Prostate gland (tissue), 2 donors: Measurements from ENCODE around the gene PKN3. TPM values are rescaled to one million over a fixed set of nuclear protein-coding genes. Genes with fewer than 3 reads are reported as not detected.

ENCODE experiments used
- DNase-seq: peaks from one replicate; pipeline ENCODE4 v3.0.0-alpha.2; 2019; ENCODE audit warnings: low spot score
- H3K27ac ChIP-seq, 2 donors: fragments of 200-600 bp; sonication (generic); 2 replicates each; pipeline ENCODE4 v1.5.1; 2017 to 2019
- H3K27me3 ChIP-seq: fragments of 200-600 bp; sonication (generic); replicated peaks from 2 replicates; pipeline ENCODE4 v1.5.1; 2019; ENCODE audit not compliant: insufficient read depth
- H3K36me3 ChIP-seq, 2 donors: fragments of 200-600 bp; sonication (generic); 1 replicate in 1 of 2; 2 replicates in 1 of 2; pipeline versions ENCODE4 v1.5.1 to v1.8.1; 2017 to 2019
- H3K4me1 ChIP-seq: fragments of 200-600 bp; sonication (generic); replicated peaks from 2 replicates; pipeline ENCODE4 v1.5.1; 2019
- H3K4me3 ChIP-seq, 2 donors: fragments of 200-600 bp; sonication (generic); 2 replicates each; pipeline ENCODE4 v1.5.1; 2017 to 2019
- H3K9me3 ChIP-seq: fragments of 200-600 bp; sonication (generic); 2 replicates; pipeline ENCODE4 v1.5.1; 2017
- POLR2A ChIP-seq: fragments of 450-650 bp; IDR thresholded peaks from one replicate; pipeline ENCODE4 v1.6.1; 2016; ENCODE audit warnings: antibody characterized with exemption, mild to moderate bottlenecking
- POLR2AphosphoS5 ChIP-seq: sonication (generic); formaldehyde crosslinking; IDR thresholded peaks from one replicate; pipeline ENCODE4 v1.6.1; 2017; ENCODE audit warnings: antibody characterized with exemption
- WGBS: methylation state at CpG from one replicate; pipeline ENCODE4 v1.1.5; 2018; 5-methylcytosine and 5-hydroxymethylcytosine counted together
- intact Hi-C: fragments of 100-400 bp; cut with DNase I; formaldehyde crosslinking; loops from one replicate; pipeline ENCODE4 v1.14.2; 2022
- total RNA-seq, 2 donors: library from RNA; depleted of rRNA; stranded (reverse); fragments of >200 nt; gene quantifications; one replicate each; pipeline ENCODE4 v1.1.0, GENCODE V29; 2016
- TF ChIP-seq, protein P1 (sequence below), 4 experiments: fragments of 200-600 bp in 2 of 4; fragments of 450-650 bp in 2 of 4; sonication (generic) in 2 of 4; IDR thresholded peaks; 1 replicate in 3 of 4; 2 replicates in 1 of 4; pipeline ENCODE4 v1.5.1; 2016 to 2019; ENCODE audit warnings: antibody characterized with exemption in 4 of 4, mild to moderate bottlenecking in 2 of 4, moderate library complexity in 2 of 4

The PKN3 gene
- total RNA-seq, 2 donors from 2014 or later = 4.4 to 6.1 TPM

DNA sequence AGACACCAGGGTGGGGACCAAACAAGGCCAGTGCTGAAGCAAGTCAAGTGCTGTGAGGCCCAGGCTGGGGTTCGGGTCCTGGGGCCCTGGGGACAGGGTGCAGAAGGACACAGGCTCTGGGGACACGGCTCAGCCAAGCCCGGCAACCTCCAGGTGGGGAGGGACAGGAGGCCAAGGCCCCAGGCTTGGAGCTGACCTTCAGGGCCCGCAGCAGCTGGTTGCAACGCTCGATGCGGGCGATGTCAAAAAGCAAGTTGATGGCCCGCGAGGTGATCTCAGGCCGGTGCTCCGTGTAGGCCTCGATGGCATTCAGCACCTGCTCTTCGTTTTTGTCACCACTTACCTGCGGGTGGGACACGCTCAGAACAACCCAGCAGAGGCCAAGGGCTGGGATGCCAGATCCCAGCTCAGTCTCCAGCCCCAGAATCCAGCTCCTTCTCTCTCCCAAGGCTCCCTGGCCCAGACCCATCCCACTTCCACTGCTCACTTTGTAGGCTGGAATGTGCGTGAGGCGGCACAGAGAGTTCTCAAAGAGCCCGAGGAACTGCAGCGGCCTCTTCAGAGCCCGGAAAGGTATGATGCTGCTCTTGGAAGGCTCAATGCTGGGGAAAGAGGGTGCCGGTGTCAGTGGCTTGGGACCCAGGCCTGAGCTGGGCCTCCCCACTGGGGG is 48.8 kb downstream of the PKN3 start:
- Histone ChIP-seq H3K36me3 (peaks cover 7 to 21% of the 10 kb centered on the region in 2 donors), H3K4me1 (no peaks in the 10 kb centered on the region), H3K27ac (no peak overlapping the region), H3K9me3 (no peaks in the 10 kb centered on the region), H3K27me3 (no peaks in the 10 kb centered on the region), H3K4me3 (no peak overlapping the region)
- intact Hi-C loops = no loop called here
- no peak for DNase-seq
- TF ChIP-seq, protein P1, sequence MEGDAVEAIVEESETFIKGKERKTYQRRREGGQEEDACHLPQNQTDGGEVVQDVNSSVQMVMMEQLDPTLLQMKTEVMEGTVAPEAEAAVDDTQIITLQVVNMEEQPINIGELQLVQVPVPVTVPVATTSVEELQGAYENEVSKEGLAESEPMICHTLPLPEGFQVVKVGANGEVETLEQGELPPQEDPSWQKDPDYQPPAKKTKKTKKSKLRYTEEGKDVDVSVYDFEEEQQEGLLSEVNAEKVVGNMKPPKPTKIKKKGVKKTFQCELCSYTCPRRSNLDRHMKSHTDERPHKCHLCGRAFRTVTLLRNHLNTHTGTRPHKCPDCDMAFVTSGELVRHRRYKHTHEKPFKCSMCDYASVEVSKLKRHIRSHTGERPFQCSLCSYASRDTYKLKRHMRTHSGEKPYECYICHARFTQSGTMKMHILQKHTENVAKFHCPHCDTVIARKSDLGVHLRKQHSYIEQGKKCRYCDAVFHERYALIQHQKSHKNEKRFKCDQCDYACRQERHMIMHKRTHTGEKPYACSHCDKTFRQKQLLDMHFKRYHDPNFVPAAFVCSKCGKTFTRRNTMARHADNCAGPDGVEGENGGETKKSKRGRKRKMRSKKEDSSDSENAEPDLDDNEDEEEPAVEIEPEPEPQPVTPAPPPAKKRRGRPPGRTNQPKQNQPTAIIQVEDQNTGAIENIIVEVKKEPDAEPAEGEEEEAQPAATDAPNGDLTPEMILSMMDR (IDR thresholded peaks at IDR 0.05) = no peak
- TF ChIP-seq POLR2AphosphoS5 = no peak
- no peak for TF ChIP-seq POLR2A
- 93% methylated on average over 20 of the region's 22 CpGs for WGBS

DNA sequence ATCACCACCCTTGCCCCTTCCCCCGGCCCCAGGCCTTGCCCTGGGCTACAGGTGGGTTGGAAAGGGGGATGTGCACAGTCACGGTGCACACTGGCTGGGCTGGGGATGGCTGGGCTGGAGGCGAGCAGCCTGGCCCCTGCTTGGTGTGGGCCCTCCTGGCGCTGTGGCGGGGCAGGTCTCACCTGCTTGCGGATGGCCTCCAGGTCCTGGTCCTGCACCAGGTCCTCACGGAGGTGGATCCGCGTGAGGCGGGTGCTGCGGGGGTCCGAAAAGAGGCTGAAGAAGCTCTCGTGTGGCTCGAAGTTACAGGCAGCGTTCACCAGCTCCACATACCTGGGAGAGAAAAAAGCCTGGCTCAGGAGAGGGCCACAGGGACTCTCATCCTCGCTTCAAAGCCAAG is 51.3 kb downstream of the PKN3 start:
- WGBS = 95% methylated on average over 13 of the region's 16 CpGs
- peaks cover 7 to 21% of the 10 kb centered on the region in 2 donors for H3K36me3 ChIP-seq
- H3K9me3 ChIP-seq = no peaks in the 10 kb centered on the region
- intact Hi-C loops = no loop called here
- no peak for TF ChIP-seq POLR2AphosphoS5
- TF ChIP-seq, protein P1 (IDR thresholded peaks at IDR 0.05) = no peak
- no peak for TF ChIP-seq POLR2A
- H3K27me3 ChIP-seq = no peaks in the 10 kb centered on the region
- no peaks in the 10 kb centered on the region for H3K4me1 ChIP-seq
- no peak overlapping the region for H3K4me3 ChIP-seq
- H3K27ac ChIP-seq = no peak overlapping the region
- no peak for DNase-seq

DNA sequence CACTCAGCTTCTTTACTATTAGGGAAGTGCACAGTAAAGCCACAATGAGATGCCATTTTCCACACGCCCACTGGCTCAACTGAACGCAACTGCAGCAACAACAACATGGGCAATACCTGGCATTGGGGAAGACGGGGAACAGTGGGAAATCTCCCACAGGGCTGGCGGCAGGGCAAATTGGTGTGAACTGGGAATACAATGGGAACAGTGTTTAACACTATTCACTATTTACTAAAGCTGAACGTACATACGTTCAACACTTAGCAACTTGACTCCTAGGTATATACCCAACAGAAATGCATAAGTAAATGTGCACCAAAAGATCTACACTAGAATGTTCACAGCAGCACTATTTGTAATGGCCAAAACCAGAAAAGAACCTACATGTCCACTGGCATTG is 55.3 kb downstream of the PKN3 start:
- Histone ChIP-seq H3K36me3 (peaks cover under 1 to 11% of the 10 kb centered on the region in 2 donors), H3K27ac (no peak overlapping the region), H3K4me1 (no peaks in the 10 kb centered on the region), H3K9me3 (no peaks in the 10 kb centered on the region), H3K4me3 (no peak overlapping the region), H3K27me3 (no peaks in the 10 kb centered on the region)
- WGBS = 72% methylated on average over 6 of the region's 6 CpGs
- no peak for DNase-seq
- TF ChIP-seq POLR2AphosphoS5 (no peak), POLR2A (no peak)
- TF ChIP-seq, protein P1 (IDR thresholded peaks at IDR 0.05) = no peak
- intact Hi-C loops = no loop called here

DNA sequence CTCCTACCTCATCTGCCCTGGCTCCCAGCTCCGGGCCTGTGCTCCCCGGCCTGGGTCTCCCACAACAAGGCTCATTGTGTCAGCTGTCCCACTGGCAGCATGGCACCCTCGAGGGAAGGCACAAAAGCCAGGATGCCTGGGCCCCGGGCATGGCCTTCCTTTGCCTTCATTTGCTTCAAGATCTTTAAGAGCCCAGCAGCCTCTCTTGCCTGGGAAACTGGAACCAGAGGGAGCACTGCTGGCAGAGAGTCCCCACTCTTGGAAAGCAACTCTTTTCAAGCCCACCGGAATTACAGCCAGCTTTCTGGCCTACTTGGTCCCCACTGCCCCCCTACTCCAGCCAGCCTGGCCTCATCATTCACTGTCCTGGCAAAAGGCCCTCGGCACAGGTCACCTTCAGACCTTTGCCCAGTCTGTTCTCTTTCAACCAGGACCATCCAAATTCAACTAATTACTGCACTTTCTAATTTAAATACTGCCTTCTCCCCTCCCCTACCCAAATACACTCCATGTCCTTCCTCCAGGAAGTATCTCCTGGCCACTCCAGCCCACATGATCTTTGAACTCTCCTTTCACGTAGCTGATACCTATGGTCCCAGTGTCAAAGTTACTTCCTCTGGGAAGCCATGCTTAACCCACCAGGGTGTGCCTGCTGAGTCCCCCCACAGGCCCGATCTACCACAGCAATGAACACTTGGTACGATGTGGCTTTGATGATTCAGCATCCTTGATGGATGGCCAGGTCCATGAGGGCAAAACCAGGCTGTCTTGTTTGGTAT is 60.6 kb downstream of the PKN3 start:
- no peaks in the 10 kb centered on the region for H3K27me3 ChIP-seq
- WGBS = 80% methylated on average over 9 of the region's 9 CpGs
- no peak overlapping the region for H3K27ac ChIP-seq
- TF ChIP-seq, protein P1 (IDR thresholded peaks at IDR 0.05) = no peak
- no peak for TF ChIP-seq POLR2AphosphoS5
- no peak for TF ChIP-seq POLR2A
- no peaks in the 10 kb centered on the region for H3K9me3 ChIP-seq
- no peaks in the 10 kb centered on the region for H3K4me1 ChIP-seq
- DNase-seq = no peak
- H3K36me3 ChIP-seq = no peaks in the 10 kb centered on the region
- no peak overlapping the region for H3K4me3 ChIP-seq
- intact Hi-C loops = no loop called here

DNA sequence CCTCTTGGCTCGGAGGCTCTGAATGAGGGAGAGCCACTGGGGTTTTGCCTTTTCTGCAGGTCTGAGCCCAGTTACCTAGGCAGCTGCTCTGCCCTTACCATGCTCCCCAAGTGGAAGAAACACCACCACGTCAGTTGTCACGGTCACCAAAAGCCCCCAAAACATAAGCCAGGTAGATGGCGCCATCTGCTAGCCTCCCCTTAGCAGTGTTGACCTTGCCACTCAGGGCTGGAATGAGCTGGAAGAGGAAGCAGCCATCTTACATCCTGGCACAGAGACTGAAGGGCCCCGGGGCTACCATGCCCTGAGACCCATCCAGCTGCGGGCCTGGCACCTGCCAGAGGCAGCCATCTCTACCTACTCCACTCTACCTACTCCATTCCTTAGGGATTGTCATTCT is 62.1 kb downstream of the PKN3 start:
- peaks cover 5% of the 10 kb centered on the region for H3K4me1 ChIP-seq
- no peak for TF ChIP-seq POLR2A
- TF ChIP-seq, protein P1 (IDR thresholded peaks at IDR 0.05) = no peak
- no peak for TF ChIP-seq POLR2AphosphoS5
- no peaks in the 10 kb centered on the region for H3K9me3 ChIP-seq
- H3K4me3 ChIP-seq = no peak overlapping the region
- H3K27me3 ChIP-seq = no peaks in the 10 kb centered on the region
- DNase-seq = no peak
- no peak overlapping the region for H3K27ac ChIP-seq
- intact Hi-C loops = no loop called here
- 89% methylated on average over 6 of the region's 6 CpGs for WGBS
- no peaks in the 10 kb centered on the region for H3K36me3 ChIP-seq
